Ascending aorta (tissue), 2 donors: Measurements from ENCODE around the gene CYGB. TPM values are rescaled to one million over a fixed set of nuclear protein-coding genes. Genes with fewer than 3 reads are reported as not detected.

Experiments used
- DNase-seq, 2 donors: peaks; one replicate each; pipeline ENCODE4 v3.0.0-alpha.2; 2019; ENCODE audit warnings: low spot score in 2 of 2
- H3K27ac ChIP-seq, 2 donors: fragments of 200-600 bp; sonication (generic); one replicate each; pipeline ENCODE4 v1.5.1; 2016 to 2017; ENCODE audit warnings: mild to moderate bottlenecking in 1 of 2
- H3K27me3 ChIP-seq: fragments of 200-600 bp; sonication (generic); one replicate; pipeline ENCODE4 v1.5.1; 2017
- H3K36me3 ChIP-seq, 2 donors: fragments of 200-600 bp; sonication (generic); one replicate each; pipeline ENCODE4 v1.5.1; 2016
- H3K4me1 ChIP-seq, 2 donors: fragments of 200-600 bp; sonication (generic); one replicate each; pipeline ENCODE4 v1.5.1; 2016 to 2017; ENCODE audit warnings: mild to moderate bottlenecking in 1 of 2
- H3K4me3 ChIP-seq, 2 donors: fragments of 200-600 bp; sonication (generic); one replicate each; pipeline ENCODE4 v1.5.1; 2016 to 2017; ENCODE audit warnings: mild to moderate bottlenecking in 1 of 2
- H3K9me3 ChIP-seq, 2 donors: fragments of 200-600 bp; sonication (generic); one replicate each; pipeline ENCODE4 v1.5.1; 2016
- intact Hi-C: fragments of 100-400 bp; cut with DNase I; formaldehyde crosslinking; loops from one replicate; pipeline ENCODE4 v1.15.1; 2023
- total RNA-seq: library from RNA; depleted of rRNA; stranded (reverse); fragments of >200 nt; gene quantifications from one replicate; pipeline ENCODE4 v1.1.0, GENCODE V29; 2016
- TF ChIP-seq, protein P1 (sequence below), 3 experiments: fragments of 200-600 bp in 2 of 3; fragments of 450-650 bp in 1 of 3; sonication (generic) in 2 of 3; IDR thresholded peaks; one replicate each; pipeline ENCODE4 v1.5.1; 2016 to 2019; ENCODE audit warnings: antibody characterized with exemption in 3 of 3, mild to moderate bottlenecking in 1 of 3, moderate library complexity in 1 of 3

Gene CYGB
- total RNA-seq, 1 donor from 2014 or later, result 60.7 TPM

DNA sequence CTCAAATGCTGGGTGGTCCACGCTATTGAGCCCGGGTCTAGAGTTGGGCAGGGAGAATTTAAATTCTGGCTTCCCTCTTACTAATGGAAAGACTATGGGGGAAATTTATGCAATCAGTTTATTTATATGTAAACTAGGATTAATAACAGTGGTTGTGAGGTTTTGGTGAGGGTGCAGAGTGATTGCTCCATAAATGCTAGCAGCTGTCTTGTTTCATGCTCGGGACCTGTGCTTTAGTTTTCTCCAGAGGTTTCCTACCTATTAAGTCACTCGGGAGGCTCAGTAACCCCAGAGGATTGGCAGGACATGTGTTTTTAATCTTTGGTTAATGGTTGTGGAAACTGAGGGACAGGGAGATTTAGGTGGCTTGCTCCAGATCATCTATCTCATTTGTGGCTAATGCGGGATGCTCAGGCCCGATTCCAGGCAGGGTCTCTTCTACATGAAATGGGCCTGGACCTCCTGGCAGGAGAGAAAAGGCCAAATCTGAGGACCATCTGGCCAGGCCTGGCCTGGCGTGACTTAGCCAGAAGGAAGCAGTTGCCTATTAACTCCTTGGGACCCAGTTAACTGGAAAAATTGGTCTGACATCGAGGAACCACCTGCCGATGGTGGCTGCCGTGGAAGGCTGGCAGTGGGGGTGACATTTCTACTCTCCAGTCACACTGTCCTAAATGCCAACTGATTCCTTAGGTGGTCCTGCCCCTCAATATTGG lies 4.4 kb upstream of the CYGB start:
- TF ChIP-seq, protein P1, sequence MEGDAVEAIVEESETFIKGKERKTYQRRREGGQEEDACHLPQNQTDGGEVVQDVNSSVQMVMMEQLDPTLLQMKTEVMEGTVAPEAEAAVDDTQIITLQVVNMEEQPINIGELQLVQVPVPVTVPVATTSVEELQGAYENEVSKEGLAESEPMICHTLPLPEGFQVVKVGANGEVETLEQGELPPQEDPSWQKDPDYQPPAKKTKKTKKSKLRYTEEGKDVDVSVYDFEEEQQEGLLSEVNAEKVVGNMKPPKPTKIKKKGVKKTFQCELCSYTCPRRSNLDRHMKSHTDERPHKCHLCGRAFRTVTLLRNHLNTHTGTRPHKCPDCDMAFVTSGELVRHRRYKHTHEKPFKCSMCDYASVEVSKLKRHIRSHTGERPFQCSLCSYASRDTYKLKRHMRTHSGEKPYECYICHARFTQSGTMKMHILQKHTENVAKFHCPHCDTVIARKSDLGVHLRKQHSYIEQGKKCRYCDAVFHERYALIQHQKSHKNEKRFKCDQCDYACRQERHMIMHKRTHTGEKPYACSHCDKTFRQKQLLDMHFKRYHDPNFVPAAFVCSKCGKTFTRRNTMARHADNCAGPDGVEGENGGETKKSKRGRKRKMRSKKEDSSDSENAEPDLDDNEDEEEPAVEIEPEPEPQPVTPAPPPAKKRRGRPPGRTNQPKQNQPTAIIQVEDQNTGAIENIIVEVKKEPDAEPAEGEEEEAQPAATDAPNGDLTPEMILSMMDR (IDR thresholded peaks at IDR 0.05), result no peak
- intact Hi-C loops, result loop anchor here (2.0 kb wide), 1 partner anchor 15 kb away; no protein-coding TSS in a partner anchor
- Histone ChIP-seq H3K27ac (no peak overlapping the region), H3K9me3 (no peaks in the 10 kb centered on the region), H3K4me3 (no peak overlapping the region), H3K36me3 (no peaks in the 10 kb centered on the region), H3K27me3 (peaks cover 12% of the 10 kb centered on the region), H3K4me1 (peaks cover 13 to 14% of the 10 kb centered on the region in 2 donors)
- DNase-seq, result no peak

DNA sequence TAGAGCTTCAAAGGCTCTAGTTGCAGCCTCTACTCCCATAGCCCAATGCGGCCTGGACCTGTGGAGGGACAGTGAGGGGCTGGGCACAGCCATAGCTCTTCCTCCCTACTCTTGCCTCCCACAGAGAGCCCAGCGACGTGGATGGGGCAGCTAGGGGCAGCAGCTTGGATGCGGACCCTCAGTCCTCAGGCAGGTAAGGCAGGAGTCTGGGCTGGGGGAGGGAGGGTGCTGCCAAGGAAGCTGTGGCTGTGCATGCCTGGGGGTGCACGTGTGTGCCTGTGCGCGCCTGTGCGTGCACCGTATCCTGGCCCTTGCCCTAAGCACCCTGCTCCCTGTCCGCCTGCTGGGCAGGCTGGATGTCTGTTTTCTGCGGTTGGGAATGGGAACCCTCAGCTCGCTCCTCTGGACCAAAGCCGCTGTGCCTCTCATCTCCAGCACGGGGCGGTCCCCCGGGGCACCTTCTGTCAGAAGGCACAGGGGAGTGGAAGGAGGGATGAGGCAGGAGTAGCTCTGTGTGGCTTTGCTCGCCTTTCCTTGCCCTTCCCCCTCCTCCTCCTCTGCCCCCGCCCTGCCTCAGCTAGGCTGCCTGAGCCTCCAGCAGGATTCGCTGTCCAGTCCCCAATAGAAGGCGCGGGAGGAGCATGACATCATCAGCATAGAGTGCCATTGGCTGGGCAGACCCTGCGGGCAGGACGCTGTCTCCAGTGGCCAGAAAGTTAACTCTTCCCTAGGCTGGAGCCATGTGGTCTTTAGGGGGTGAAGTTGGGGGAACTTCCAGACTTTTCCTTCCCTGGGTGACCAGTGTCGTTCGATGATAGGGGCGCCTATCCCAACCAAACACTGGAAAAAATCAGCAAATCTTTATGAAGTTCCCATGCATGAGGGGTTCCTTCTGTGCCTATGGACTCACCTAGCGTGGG lies 3.1 kb upstream of the CYGB start:
- Histone ChIP-seq H3K9me3 (no peaks in the 10 kb centered on the region), H3K36me3 (no peaks in the 10 kb centered on the region), H3K4me3 (peak overlapping the region; percentile 49 to 59), H3K27ac (no peak overlapping the region), H3K27me3 (peaks cover 12% of the 10 kb centered on the region), H3K4me1 (peaks cover 14% of the 10 kb centered on the region in 2 donors)
- peak; percentile 86 to 95 for DNase-seq
- TF ChIP-seq, protein P1 (IDR thresholded peaks at IDR 0.05), result peak in 1 of 3 experiments; percentile 10
- intact Hi-C loops, result loop anchor here (1.0 to 2.0 kb wide), 2 partner anchors 11 to 16 kb away; no protein-coding TSS in a partner anchor

DNA sequence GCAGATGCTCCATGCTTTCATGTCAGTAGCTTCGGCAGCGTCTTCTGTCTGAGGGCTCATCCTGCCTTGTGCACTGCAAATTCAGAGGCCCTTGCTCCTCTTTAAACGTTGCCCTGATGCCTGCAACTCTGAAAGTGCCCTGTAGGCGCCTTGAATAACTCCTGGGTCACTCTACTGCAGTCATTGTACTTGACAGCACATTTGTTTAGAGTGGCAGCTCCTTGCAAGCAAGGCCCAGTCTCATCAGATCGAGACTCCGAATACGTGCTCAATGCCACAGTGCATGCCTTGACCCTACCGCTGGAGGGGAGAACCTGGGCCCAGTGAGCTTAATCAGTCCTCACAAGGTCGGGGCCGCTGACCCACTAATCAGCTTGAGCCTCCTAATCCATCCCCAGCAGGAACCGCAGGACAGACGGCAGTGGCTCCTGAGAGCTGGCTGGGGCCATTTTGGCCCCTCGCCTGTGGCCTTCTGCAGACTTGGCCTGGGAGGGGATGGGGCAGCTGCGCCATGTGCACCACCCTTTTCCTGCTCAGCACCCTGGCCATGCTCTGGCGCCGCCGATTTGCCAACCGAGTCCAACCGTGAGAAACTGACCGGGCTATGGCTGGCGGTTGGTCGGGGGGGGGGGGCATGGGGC lies 2.2 kb upstream of the CYGB start, which contains the start of gene PRCD:
TSS of gene PRCD (plus strand) at position 414 of the 641 bp plus-strand sequence. CDS start at position 512, 98 bp downstream.
- H3K27ac ChIP-seq, result no peak within 1 kb of the TSS
- intact Hi-C loops, result loop anchor here (1.0 to 2.0 kb wide), 2 partner anchors 10 to 17 kb away; no protein-coding TSS in a partner anchor

DNA sequence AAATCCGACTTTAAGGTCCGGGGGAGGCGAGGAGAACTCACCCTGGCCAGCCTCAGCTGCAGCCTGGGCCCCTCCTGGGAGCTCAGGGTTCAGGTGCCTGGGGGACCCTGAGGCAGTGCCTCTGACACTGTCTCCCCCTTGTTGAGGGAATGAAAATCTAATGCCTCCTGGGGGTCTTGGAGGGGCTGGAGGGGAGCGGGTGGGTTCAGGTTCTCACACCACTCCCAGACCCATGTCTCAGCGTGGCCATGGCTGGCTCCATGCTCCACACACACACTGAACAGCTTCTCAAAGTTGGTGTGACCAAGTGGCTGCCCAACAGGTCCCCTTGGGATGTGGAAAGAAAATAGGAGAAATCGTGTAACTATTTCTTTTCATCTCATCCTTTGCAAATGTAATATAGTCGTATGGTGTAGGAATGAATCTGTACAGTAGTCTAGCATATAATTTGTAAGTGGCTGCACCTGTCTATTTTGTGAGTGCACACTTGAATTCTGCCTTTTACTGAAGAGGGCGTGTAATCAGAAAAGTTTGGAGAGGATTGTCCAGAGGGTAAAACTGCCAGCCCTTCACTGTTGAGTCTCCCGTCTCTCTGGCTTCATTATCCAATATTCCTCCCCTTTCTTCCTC lies 1.5 kb upstream of the CYGB start:
- Histone ChIP-seq H3K4me3 (no peak overlapping the region), H3K36me3 (no peaks in the 10 kb centered on the region), H3K4me1 (peaks cover 14% of the 10 kb centered on the region in 2 donors), H3K9me3 (no peaks in the 10 kb centered on the region), H3K27me3 (peaks cover 12% of the 10 kb centered on the region), H3K27ac (no peak overlapping the region)
- intact Hi-C loops, result no loop called here
- TF ChIP-seq, protein P1 (IDR thresholded peaks at IDR 0.05), result no peak
- no peak for DNase-seq

More for the DNA sequence above, 2.2 kb upstream of the CYGB start, which contains the start of gene PRCD:
- H3K4me1 ChIP-seq, result peaks cover 14% of the 10 kb centered on the region in 2 donors
- peak within 1 kb of the TSS; percentile 49 to 59 for H3K4me3 ChIP-seq
- H3K27me3 ChIP-seq, result peaks cover 12% of the 10 kb centered on the region
- TF ChIP-seq, protein P1 (IDR thresholded peaks at IDR 0.05), result no peak
- H3K9me3 ChIP-seq, result no peaks in the 10 kb centered on the region
- no peaks in the 10 kb centered on the region for H3K36me3 ChIP-seq
- DNase-seq, result no peak
